IPS DF 6.9 (cell line): ENCODE data around the gene SVEP1.
"Not testable (repeated sequence)": the region's sequence is repeated elsewhere in the genome, so short reads cannot be mapped to it uniquely, and the experiment has no call there.

Experiments used
- DNase-seq: peaks from one replicate; pipeline ENCODE4 v3.0.0-alpha.2; 2013; ENCODE audit warnings: low read depth, low spot score
- H3K27ac ChIP-seq: one replicate; pipeline ENCODE4 v1.5.1; 2013; ENCODE audit warnings: low read length, control low read depth
- H3K27me3 ChIP-seq: 2 replicates; pipeline ENCODE4 v1.6.1; 2013; ENCODE audit warnings: mild to moderate bottlenecking, low read length; ENCODE audit not compliant: control insufficient read depth, insufficient read depth
- H3K36me3 ChIP-seq: 2 replicates; pipeline ENCODE4 v1.6.1; 2013; ENCODE audit warnings: low read length; ENCODE audit not compliant: control insufficient read depth, insufficient read depth
- H3K4me1 ChIP-seq: 2 replicates; pipeline ENCODE4 v1.6.1; 2013; ENCODE audit warnings: low read length; ENCODE audit not compliant: control insufficient read depth, insufficient read depth
- H3K4me3 ChIP-seq: 2 replicates; pipeline ENCODE4 v1.5.1; 2013; ENCODE audit warnings: mild to moderate bottlenecking, low read length
- H3K9me3 ChIP-seq: 2 replicates; pipeline ENCODE4 v1.6.1; 2013; ENCODE audit warnings: low read length, inconsistent platforms; ENCODE audit not compliant: control insufficient read depth, insufficient read depth
- WGBS: extraction: QIAGEN DNeasy Blood & Tissue Kit; methylation state at CpG from one replicate; pipeline ENCODE4 v1.1.7; 2013; ENCODE audit warnings: mixed read lengths, missing lambda C conversion rate; ENCODE audit not compliant: insufficient read length, insufficient coverage; 5-methylcytosine and 5-hydroxymethylcytosine counted together

SVEP1 gene

GRCh38 chr9:110429453-110429852 is 150.1 kb downstream of the SVEP1 start:
- H3K4me3 ChIP-seq, result no peak overlapping the region
- DNase-seq, result no peak
- no CpG with 5 or more reads among the region's 1 CpG for WGBS
- H3K9me3 ChIP-seq, result no peaks in the 10 kb centered on the region
- H3K36me3 ChIP-seq, result no peaks in the 10 kb centered on the region
- no peaks in the 10 kb centered on the region for H3K27me3 ChIP-seq
- H3K27ac ChIP-seq, result no peak overlapping the region
- no peaks in the 10 kb centered on the region for H3K4me1 ChIP-seq

GRCh38 chr9:110427497-110428104 is 151.9 kb downstream of the SVEP1 start:
- Histone ChIP-seq H3K9me3 (no peaks in the 10 kb centered on the region), H3K4me3 (no peak overlapping the region), H3K4me1 (no peaks in the 10 kb centered on the region), H3K27ac (no peak overlapping the region), H3K27me3 (no peaks in the 10 kb centered on the region), H3K36me3 (no peaks in the 10 kb centered on the region)
- WGBS, result no CpG with 5 or more reads among the region's 7 CpGs
- peak; percentile 31 for DNase-seq

- WGBS, result no CpG with 5 or more reads among the region's 2 CpGs
- no peak overlapping the region for H3K4me3 ChIP-seq
- H3K36me3 ChIP-seq, result no peaks in the 10 kb centered on the region
- H3K27me3 ChIP-seq, result no peaks in the 10 kb centered on the region
- H3K9me3 ChIP-seq, result no peaks in the 10 kb centered on the region
- no peak for DNase-seq
- no peak overlapping the region for H3K27ac ChIP-seq
- H3K4me1 ChIP-seq, result no peaks in the 10 kb centered on the region
Observed at GRCh38 chr9:110426052-110426709, 153.4 kb downstream of the SVEP1 start.

- Histone ChIP-seq H3K36me3 (no peaks in the 10 kb centered on the region), H3K9me3 (no peaks in the 10 kb centered on the region), H3K4me3 (no peak overlapping the region), H3K27me3 (no peaks in the 10 kb centered on the region), H3K4me1 (no peaks in the 10 kb centered on the region), H3K27ac (no peak overlapping the region)
- no CpG with 5 or more reads among the region's 2 CpGs for WGBS
- DNase-seq, result no peak
Observed at GRCh38 chr9:110414471-110414870, 165.1 kb downstream of the SVEP1 start.

GRCh38 chr9:110410961-110411360 is 168.6 kb downstream of the SVEP1 start:
- H3K36me3 ChIP-seq, result no peaks in the 10 kb centered on the region
- H3K9me3 ChIP-seq, result no peaks in the 10 kb centered on the region
- H3K27me3 ChIP-seq, result no peaks in the 10 kb centered on the region
- H3K4me3 ChIP-seq, result no peak overlapping the region
- WGBS, result no CpG with 5 or more reads among the region's 5 CpGs
- DNase-seq, result no peak
- H3K4me1 ChIP-seq, result no peaks in the 10 kb centered on the region
- H3K27ac ChIP-seq, result no peak overlapping the region

GRCh38 chr9:110408598-110408997 is 170.9 kb downstream of the SVEP1 start:
- no peak overlapping the region for H3K4me3 ChIP-seq
- H3K27me3 ChIP-seq, result no peaks in the 10 kb centered on the region
- no peak overlapping the region for H3K27ac ChIP-seq
- H3K36me3 ChIP-seq, result no peaks in the 10 kb centered on the region
- no peaks in the 10 kb centered on the region for H3K4me1 ChIP-seq
- no CpG with 5 or more reads among the region's 7 CpGs for WGBS
- no peak for DNase-seq
- H3K9me3 ChIP-seq, result no peaks in the 10 kb centered on the region

- no peaks in the 10 kb centered on the region for H3K27me3 ChIP-seq
- H3K4me3 ChIP-seq, result no peak overlapping the region
- no peaks in the 10 kb centered on the region for H3K9me3 ChIP-seq
- H3K27ac ChIP-seq, result no peak overlapping the region
- H3K36me3 ChIP-seq, result no peaks in the 10 kb centered on the region
- H3K4me1 ChIP-seq, result no peaks in the 10 kb centered on the region
- WGBS, result no CpG with 5 or more reads among the region's 9 CpGs
- no peak for DNase-seq
Observed at GRCh38 chr9:110405858-110406443, 173.6 kb downstream of the SVEP1 start.

- H3K4me3 ChIP-seq, result no peak overlapping the region
- no peak overlapping the region for H3K27ac ChIP-seq
- DNase-seq, result no peak
- whole genome bisulfite sequencing, result no CpG with 5 or more reads among the region's 4 CpGs
- no peaks in the 10 kb centered on the region for H3K27me3 ChIP-seq
- no peaks in the 10 kb centered on the region for H3K4me1 ChIP-seq
- H3K36me3 ChIP-seq, result no peaks in the 10 kb centered on the region
- H3K9me3 ChIP-seq, result no peaks in the 10 kb centered on the region
Observed at GRCh38 chr9:110404473-110404872, 175.1 kb downstream of the SVEP1 start.

GRCh38 chr9:110399983-110400382 is 179.6 kb downstream of the SVEP1 start:
- H3K36me3 ChIP-seq, result no peaks in the 10 kb centered on the region
- no CpG with 5 or more reads among the region's 4 CpGs for WGBS
- no peaks in the 10 kb centered on the region for H3K9me3 ChIP-seq
- H3K27me3 ChIP-seq, result no peaks in the 10 kb centered on the region
- no peaks in the 10 kb centered on the region for H3K4me1 ChIP-seq
- H3K27ac ChIP-seq, result no peak overlapping the region
- H3K4me3 ChIP-seq, result no peak overlapping the region
- no peak for DNase-seq

GRCh38 chr9:110398992-110399391 is 180.5 kb downstream of the SVEP1 start:
- H3K36me3 ChIP-seq, H3K27ac ChIP-seq, H3K4me1 ChIP-seq, H3K4me3 ChIP-seq, H3K9me3 ChIP-seq, DNase-seq, H3K27me3 ChIP-seq: not testable (repeated sequence)
- no CpG with 5 or more reads among the region's 2 CpGs for WGBS
